SK-N-SH (cell line): ENCODE results near the gene CACNA2D3. TPM values are rescaled to one million over a fixed set of nuclear protein-coding genes. Genes with fewer than 3 reads are reported as not detected.

Experiments
- CTCF ChIA-PET: fragments of 300-600, 350-600 bp; formaldehyde crosslinking; extraction: SDS; loops from one replicate; lab custom pipeline; 2021; lab: Yijun Ruan, JAX
- POLR2A ChIA-PET: fragments of 350-600 bp; sonication (Branson Sonifier 250); formaldehyde crosslinking; extraction: SDS; loops from one replicate; lab custom pipeline; 2020; ENCODE audit warnings: antibody characterized with exemption, inconsistent platforms; lab: Yijun Ruan, JAX
- DNase-seq: peaks from one replicate; pipeline ENCODE4 v3.0.0; 2012
- H2AFZ ChIP-seq: fragments of 200-600 bp; sonication (generic); 2 replicates; pipeline ENCODE4 v1.8.1; 2016; ENCODE audit warnings: antibody characterized with exemption, mild to moderate bottlenecking, low read depth
- H3F3A ChIP-seq: fragments of 200-600 bp; sonication (generic); replicated peaks from 2 replicates; pipeline ENCODE3; 2016; ENCODE audit warnings: antibody characterized with exemption, mild to moderate bottlenecking; ENCODE audit not compliant: insufficient read depth
- H3K27ac ChIP-seq, 2 experiments: fragments of 200-500 bp in 1 of 2; fragments of 200-600 bp in 1 of 2; sonication (Bioruptor generic) in 1 of 2; sonication (generic), shearing (Covaris generic) in 1 of 2; 2 replicates each; pipeline versions ENCODE4 v1.5.1 to v1.6.1; 2014 to 2016; ENCODE audit warnings: low read depth in 2 of 2, inconsistent platforms in 1 of 2, low read length in 1 of 2, mild to moderate bottlenecking in 1 of 2, mixed read lengths in 1 of 2
- H3K27me3 ChIP-seq: fragments of 200-600 bp; sonication (generic), shearing (Covaris generic); 2 replicates; pipeline ENCODE4 v1.6.1; 2016; ENCODE audit warnings: mixed run types; ENCODE audit not compliant: insufficient read depth
- H3K36me3 ChIP-seq, 2 experiments: fragments of 200-500 bp in 1 of 2; fragments of 200-600 bp in 1 of 2; sonication (Bioruptor generic) in 1 of 2; sonication (generic) in 1 of 2; replicated peaks in 1 of 2; 2 replicates each; pipeline versions ENCODE3 to v1.5.1; 2014 to 2016; ENCODE audit warnings: low read length in 1 of 2, mild to moderate bottlenecking in 1 of 2; ENCODE audit not compliant: insufficient read depth in 2 of 2, control insufficient read depth in 1 of 2
- H3K4me1 ChIP-seq, 2 experiments: fragments of 200-500 bp in 1 of 2; fragments of 200-600 bp in 1 of 2; sonication (Bioruptor generic) in 1 of 2; sonication (generic), shearing (Covaris generic) in 1 of 2; 2 replicates each; pipeline versions ENCODE4 v1.5.1 to v1.6.1; 2014 to 2016; ENCODE audit warnings: low read depth in 1 of 2, low read length in 1 of 2, mixed run types in 1 of 2; ENCODE audit not compliant: insufficient read depth in 2 of 2, control insufficient read depth in 1 of 2
- H3K4me2 ChIP-seq: fragments of 200-600 bp; sonication (generic), shearing (Covaris generic); 2 replicates; pipeline ENCODE4 v1.6.1; 2017; ENCODE audit warnings: mixed run types
- H3K4me3 ChIP-seq, 2 experiments: fragments of 200-500 bp in 1 of 2; fragments of 200-600 bp in 1 of 2; sonication (Bioruptor generic) in 1 of 2; sonication (generic), shearing (Covaris generic) in 1 of 2; 2 replicates each; pipeline versions ENCODE4 v1.5.1 to v1.8.1; 2014 to 2016; ENCODE audit warnings: low read depth in 2 of 2, inconsistent platforms in 1 of 2, low read length in 1 of 2, mild to moderate bottlenecking in 1 of 2, mixed read lengths in 1 of 2, moderate library complexity in 1 of 2
- H3K79me2 ChIP-seq: fragments of 200-600 bp; sonication (generic); 2 replicates; pipeline ENCODE4 v1.8.1; 2017; ENCODE audit warnings: mild to moderate bottlenecking; ENCODE audit not compliant: insufficient read depth
- H3K9ac ChIP-seq: fragments of 200-600 bp; sonication (generic); 2 replicates; pipeline ENCODE4 v1.6.1; 2017; ENCODE audit warnings: mixed run types
- H3K9me2 ChIP-seq: fragments of 200-600 bp; sonication (generic); 2 replicates; pipeline ENCODE4 v1.6.1; 2017; ENCODE audit warnings: mixed run types
- H3K9me3 ChIP-seq: fragments of 200-600 bp; sonication (generic); 2 replicates; pipeline ENCODE4 v1.6.1; 2017; ENCODE audit warnings: mixed run types, mild to moderate bottlenecking, moderate library complexity
- H4K20me1 ChIP-seq: fragments of 200-600 bp; sonication (generic); 2 replicates; pipeline ENCODE4 v1.6.1; 2017; ENCODE audit warnings: mild to moderate bottlenecking, mixed run types; ENCODE audit not compliant: insufficient read depth
- CHD2 ChIP-seq: fragments of 150-350 bp; IDR thresholded peaks from 2 replicates; pipeline ENCODE4 v1.6.1; 2018; ENCODE audit warnings: low read length; ENCODE audit not compliant: partially characterized antibody
- CTCF ChIP-seq: fragments of 200-600 bp; sonication (generic); IDR thresholded peaks from 2 replicates; pipeline ENCODE4 v1.6.1; 2017; ENCODE audit warnings: antibody characterized with exemption, mild to moderate bottlenecking, moderate library complexity
- ELF1 ChIP-seq: IDR thresholded peaks from 2 replicates; pipeline ENCODE4 v1.4.0; 2012
- EZH2phosphoT487 ChIP-seq: fragments of 200-600 bp; sonication (generic); IDR thresholded peaks from 2 replicates; pipeline ENCODE4 v1.6.1; 2017; ENCODE audit warnings: low read depth, mixed run types, mild to moderate bottlenecking, antibody characterized with exemption, moderate library complexity, borderline replicate concordance
- FOXM1 ChIP-seq: IDR thresholded peaks from 2 replicates; pipeline ENCODE4 v1.4.0; 2012; ENCODE audit warnings: low read depth, mild to moderate bottlenecking
- IRF3 ChIP-seq: fragments of 150-350 bp; IDR thresholded peaks from 2 replicates; pipeline ENCODE4 v1.6.1; 2016; ENCODE audit warnings: mild to moderate bottlenecking, low read depth, low read length
- MEF2A ChIP-seq: IDR thresholded peaks from 2 replicates; pipeline ENCODE4 v1.4.0; 2012; ENCODE audit warnings: low read depth, borderline replicate concordance
- MXI1 ChIP-seq: IDR thresholded peaks from 2 replicates; pipeline ENCODE4 v1.6.1; 2012; ENCODE audit warnings: mild to moderate bottlenecking, low read depth, low read length, improper control_type of control experiment
- NFIC ChIP-seq: IDR thresholded peaks from 2 replicates; pipeline ENCODE4 v1.4.0; 2012; ENCODE audit warnings: borderline replicate concordance
- POLR2AphosphoS5 ChIP-seq: IDR thresholded peaks from 2 replicates; pipeline ENCODE4 v1.6.1; 2012; ENCODE audit warnings: low read depth, low read length
- RFX5 ChIP-seq: IDR thresholded peaks from 2 replicates; pipeline ENCODE4 v1.6.1; 2012; ENCODE audit warnings: mild to moderate bottlenecking, improper control_type of control experiment, low read length
- RXRA ChIP-seq: IDR thresholded peaks from 2 replicates; pipeline ENCODE4 v1.4.0; 2012; ENCODE audit warnings: low read depth, mild to moderate bottlenecking, borderline replicate concordance
- SIN3A ChIP-seq: IDR thresholded peaks from 2 replicates; pipeline ENCODE4 v1.6.1; 2012; ENCODE audit warnings: low read depth, mild to moderate bottlenecking, low read length, moderate library complexity, borderline replicate concordance
- SMC3 ChIP-seq: IDR thresholded peaks from 2 replicates; pipeline ENCODE4 v1.6.1; 2012; ENCODE audit warnings: low read depth, low read length, improper control_type of control experiment
- TCF12 ChIP-seq: IDR thresholded peaks from 2 replicates; pipeline ENCODE4 v1.4.0; 2012
- ZBTB33 ChIP-seq: IDR thresholded peaks from 2 replicates; pipeline ENCODE4 v1.4.0; 2012; ENCODE audit warnings: low read depth, borderline replicate concordance
- WGBS: methylation state at CpG from one replicate; pipeline ENCODE4 v1.1.6; 2017; ENCODE audit warnings: low lambda C conversion rate; 5-methylcytosine and 5-hydroxymethylcytosine counted together
- polyA plus RNA-seq, 3 experiments: library from polyadenylated mRNA; depleted of rRNA; stranded (reverse); fragments of >200 nt; gene quantifications; 2 replicates each; pipeline ENCODE4 v1.2.3, GENCODE V29; 2012

CACNA2D3 gene
- polyA plus RNA-seq, 1 of the 3 experiments (the other 2 are of a cell fraction): 0.15 TPM

GRCh38 chr3:54572197-54572895, 450.0 kb downstream of the CACNA2D3 start:
- H3F3A ChIP-seq: no peaks in the 10 kb centered on the region
- TF ChIP-seq IRF3: no peak
- TF ChIP-seq FOXM1: no peak
- TF ChIP-seq MXI1: no peak
- no peak for TF ChIP-seq SIN3A
- TF ChIP-seq ELF1: no peak
- TF ChIP-seq NFIC: no peak
- no peak for TF ChIP-seq RFX5
- TF ChIP-seq MEF2A: no peak
- no peak for TF ChIP-seq POLR2AphosphoS5
- no peak for TF ChIP-seq TCF12
- TF ChIP-seq ZBTB33: no peak
- no peak for TF ChIP-seq EZH2phosphoT487
- no peak for TF ChIP-seq CHD2
- no peak for TF ChIP-seq RXRA
- TF ChIP-seq SMC3: no peak
- no peak for TF ChIP-seq CTCF
- no peak overlapping the region for H2AFZ ChIP-seq
- H3K27ac ChIP-seq: no peak overlapping the region
- 40% methylated on average over 5 of the region's 5 CpGs for WGBS
- H3K9me2 ChIP-seq: no peaks in the 10 kb centered on the region
- no peak overlapping the region for H3K4me3 ChIP-seq
- H3K9ac ChIP-seq: no peak overlapping the region
- ChIA-PET POLR2A (no interaction called here), CTCF (no interaction called here)
- H3K36me3 ChIP-seq: no peaks in the 10 kb centered on the region
- DNase-seq: no peak
- no peak overlapping the region for H3K4me2 ChIP-seq
- H3K9me3 ChIP-seq: no peaks in the 10 kb centered on the region
- H3K79me2 ChIP-seq: no peaks in the 10 kb centered on the region
- peaks cover 0 to 11% of the 10 kb centered on the region in 2 experiments; a peak in 2 of 4 replicates for H3K4me1 ChIP-seq
- no peaks in the 10 kb centered on the region for H3K27me3 ChIP-seq
- no peaks in the 10 kb centered on the region for H4K20me1 ChIP-seq
